ENCODE results near the gene SNX33.
"Not testable (repeated sequence)": the region's sequence is repeated elsewhere in the genome, so short reads cannot be mapped to it uniquely, and the experiment has no call there.

SNX33 gene

DNA sequence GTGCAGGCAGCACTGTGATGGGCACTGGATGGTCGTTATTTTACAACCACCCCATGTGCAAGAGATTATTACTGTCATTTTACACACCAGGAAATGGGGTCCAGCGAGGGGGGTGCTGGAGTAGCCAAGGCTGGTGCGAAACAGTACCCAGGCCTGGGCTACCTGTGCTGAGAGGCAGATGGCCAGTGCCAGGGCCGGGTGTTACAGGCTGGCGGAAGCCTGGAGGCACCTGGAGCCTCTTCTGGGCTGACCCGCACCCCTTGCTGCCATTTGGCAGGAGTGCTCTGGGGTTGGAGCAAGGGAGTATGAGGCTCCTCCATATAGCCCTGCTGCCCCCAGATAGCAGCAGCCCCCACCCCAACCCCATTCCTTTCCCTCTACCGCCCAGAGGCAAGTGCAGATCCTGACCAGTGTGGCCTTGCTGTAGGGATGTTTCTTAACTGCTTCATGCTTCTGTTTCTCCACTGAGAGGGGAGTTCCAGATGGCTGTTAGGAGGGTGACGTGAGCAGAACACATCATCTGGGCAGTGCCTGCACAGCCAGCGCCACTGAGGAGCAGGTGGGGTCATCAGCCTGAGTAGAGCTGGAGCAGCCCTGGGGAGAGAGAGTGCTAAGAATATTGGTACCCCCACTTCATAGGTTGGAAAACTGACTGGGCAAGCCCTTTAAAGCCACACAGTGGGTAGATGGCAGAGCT is 15.3 kb downstream of the SNX33 start:
- DNase-seq = no peak

DNA sequence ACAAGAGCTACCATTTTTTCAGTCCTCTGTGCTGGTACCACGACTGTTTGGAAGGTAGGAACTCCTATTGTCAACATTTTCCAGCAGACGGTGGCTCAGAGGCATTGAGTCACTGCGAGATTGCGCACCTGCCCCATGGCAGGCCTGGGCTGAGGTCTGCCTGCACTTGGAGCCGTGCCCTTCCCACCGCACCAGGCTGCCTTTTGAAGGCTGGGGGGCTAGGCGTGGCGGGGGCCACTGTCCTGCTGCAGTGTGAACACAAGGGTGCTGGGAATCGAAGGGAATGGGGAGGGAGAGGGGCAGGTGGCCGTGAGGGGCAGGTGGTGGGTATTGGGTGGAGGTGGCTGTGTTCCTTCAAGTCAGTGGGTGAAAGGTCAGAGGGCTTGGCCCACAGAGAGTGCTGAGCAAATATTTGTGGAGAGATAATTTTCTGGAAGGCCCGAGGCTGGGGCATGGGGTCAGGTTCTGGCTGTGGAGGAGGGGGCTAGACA is 16.3 kb downstream of the SNX33 start:
- no peak for DNase-seq

DNA sequence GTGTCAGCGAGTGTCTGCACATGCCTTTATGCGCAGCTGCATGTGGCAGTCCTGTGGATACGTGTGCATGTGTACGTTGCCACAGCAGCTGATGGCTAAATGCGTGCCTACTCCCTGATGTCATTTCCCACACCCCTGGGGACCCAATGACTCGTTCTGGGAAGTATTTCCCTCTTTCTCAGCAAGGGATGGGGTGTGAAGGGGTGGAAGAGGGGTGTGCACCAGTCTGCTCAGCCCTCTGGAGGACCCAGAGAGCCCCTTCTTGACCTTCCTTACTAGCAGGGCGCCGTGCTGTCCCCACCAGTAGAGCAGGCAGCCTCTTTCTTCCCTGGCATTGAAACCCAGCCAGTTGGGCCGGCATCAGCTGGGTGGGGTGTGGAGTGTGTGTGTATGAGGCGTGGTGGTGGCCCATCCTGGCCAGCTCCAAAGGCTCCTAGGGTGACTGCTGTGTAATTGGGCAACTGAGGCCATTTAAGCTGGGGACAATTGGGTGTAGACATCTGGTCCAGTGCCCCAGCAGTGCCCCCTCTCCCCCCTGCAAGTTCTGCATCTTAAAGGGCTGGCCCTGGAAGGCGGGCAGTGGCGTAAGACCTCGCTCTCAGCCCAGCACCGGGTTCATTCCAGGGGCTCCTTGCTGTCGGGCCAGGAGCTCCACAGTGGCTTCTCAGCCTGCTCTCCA is 19.2 kb downstream of the SNX33 start:
- no peak for DNase-seq

DNA sequence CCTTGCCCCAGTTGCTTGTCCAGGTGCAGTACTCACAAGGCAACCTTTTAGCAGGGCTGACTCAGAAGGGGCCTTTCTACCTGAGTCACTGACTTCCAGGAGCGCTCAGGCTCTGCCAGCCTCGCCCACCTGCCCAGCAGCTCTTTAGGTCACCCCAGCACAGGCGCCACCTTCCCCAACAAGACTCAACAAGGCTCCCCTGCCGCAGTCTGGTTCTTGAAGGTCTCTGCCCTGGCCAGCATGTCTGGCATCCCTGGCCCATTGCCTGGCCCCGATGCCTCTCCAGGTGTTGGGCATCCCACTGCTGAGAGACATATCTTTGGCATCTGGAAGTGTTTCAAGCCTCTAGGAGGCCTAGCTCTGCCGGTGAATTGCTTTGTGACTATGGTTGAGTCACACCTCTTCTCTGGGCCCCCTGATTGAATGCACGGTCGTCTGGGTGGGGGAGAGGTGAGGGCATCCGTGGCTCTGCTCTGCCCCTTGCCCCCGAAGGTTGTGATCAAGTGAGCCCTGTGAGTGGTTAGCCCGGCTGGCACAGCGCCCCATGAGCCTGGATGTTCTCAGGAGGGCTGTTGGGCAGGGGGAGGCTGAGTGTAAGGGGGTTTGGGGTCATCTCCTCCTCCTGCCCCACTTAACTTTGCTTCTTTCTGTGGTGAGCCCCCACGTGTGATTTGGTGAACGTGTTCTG is 21.6 kb downstream of the SNX33 start:
- no peak for DNase-seq

DNA sequence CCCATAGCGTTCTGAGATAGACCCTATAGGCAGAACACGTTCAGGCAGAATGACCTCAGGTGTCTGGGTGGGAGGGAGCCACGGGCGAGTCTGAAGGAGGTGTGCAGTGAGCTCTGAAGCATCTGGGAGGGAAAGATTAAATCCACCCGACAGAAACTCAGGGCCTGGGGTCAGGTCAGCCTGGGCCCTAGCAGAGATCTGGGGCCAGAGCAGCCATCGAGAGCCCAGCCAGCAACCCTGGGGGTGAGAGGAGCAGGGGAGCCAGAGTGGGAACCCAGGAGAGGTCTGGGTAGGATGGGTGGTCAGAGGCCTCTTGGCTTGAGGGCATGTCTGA is 22.1 kb downstream of the SNX33 start:
- no peak for DNase-seq

DNA sequence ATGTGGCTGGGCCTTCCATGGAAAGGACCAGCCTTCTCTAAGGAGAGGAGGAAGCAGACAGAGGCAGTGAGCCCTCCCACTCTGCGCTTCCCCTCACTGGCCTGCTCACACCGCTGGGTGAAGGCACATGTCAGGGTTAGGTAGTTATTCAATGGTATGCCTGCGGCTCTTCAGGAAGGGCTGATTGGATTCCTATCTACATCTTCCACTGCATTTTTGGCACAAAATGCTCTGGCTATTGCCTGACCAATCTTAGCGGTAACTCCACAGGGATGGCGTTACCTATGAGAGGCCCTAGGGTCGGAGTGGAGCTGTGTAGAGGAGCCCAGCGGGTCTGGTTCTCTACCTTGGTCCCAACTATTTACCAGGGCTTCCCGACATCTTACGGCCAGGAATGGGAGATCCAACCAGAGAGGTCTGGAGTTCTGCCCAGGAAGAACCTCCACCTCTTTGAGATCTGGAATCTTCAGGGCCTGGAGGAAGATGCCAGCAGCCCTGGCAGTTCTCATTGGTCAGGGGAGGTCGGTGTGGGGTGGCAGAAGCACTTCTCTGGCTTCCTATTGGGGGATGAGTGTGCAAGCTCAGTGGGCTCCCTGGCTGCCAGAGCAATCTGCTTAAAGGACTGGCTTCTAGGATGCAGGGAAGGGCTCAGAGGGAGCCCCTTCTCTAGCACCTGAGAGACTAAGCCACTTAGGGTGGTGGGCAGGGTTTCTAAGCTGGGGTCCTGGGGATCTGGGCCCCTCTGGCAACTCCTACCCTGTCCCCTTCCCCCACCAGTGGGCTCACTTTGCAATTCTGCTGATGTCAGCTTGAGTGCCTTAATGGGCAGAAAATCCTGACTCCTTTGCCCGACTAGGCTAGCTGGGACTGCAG is 24.3 kb downstream of the SNX33 start:
- no peak for DNase-seq

DNA sequence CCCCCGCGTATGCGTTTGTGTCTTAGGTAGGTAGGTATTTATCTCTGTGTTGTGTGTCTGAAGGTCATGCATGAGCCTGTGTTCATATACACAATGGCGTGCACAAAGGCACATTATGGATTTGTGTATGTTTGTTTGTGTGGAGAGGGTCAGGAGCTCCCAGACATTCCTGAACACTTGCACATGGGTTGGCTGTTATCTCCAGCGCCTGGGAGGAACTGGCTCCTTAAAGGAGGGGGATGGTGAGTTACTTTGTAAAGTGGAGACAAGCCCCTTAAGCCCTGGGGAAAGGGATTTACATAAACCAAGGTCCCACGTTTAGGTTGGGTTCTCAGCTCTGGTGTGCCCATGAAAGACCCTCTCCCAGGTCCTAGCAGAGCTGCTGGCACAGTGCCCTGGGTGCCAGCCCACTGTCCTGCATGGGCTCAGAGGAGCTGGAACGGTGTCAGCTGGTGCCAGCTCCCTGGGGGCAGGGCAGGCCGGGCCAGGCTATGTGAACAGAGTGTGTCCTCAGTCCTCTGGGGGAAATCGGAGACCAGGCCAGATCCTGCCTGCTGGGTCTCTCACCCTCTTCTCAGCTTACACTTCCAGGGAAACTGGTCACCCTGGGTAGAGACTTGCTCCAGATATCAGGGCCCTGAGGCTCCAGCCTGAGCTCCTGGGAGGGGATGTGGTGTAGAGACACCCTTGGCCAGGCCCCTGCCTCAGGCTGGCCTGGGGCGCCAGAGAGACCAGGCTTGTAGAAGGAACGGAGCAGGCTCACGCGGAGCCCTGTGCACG is 25.1 kb downstream of the SNX33 start:
- DNase-seq = no peak

DNA sequence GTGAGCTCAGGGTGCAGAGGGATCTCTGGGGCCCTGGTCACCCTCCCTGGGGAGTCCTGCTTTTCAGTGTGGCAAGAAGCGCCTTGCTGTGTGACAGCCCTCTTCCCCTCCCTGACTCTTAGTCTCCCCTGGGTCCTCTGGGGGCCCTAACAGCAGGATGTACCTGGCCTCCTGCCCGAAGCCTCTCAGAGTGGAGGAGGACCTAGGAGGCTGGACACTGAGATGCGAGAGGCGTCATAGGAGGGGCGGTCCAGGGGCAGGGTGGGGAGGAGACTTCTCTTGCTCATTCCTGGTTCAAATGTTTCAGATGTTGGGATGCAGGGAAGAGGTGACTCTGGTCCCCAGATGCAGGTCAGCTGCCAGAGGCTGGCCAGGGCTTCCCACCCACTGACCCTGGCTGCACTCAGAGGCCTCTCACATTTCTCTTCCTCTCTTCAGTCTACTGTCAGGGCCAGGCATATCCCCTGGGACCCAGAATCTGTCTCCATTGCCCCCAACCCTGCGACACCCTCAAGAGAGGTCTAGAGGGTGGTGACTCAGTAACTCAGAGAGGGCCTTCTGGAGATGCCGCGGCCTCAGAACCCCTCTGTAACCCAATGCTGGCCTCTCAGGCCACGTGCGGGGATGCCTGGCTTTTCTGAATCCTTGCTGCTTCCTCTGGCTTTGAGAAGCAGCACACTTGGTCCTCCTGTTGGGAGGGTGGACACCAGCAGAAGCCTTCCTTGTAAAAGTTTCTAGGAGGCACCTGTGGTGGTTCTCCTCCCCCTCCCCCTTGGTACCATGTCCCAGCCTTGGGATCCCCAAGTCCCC is 25.9 kb downstream of the SNX33 start:
- no peak for DNase-seq

DNA sequence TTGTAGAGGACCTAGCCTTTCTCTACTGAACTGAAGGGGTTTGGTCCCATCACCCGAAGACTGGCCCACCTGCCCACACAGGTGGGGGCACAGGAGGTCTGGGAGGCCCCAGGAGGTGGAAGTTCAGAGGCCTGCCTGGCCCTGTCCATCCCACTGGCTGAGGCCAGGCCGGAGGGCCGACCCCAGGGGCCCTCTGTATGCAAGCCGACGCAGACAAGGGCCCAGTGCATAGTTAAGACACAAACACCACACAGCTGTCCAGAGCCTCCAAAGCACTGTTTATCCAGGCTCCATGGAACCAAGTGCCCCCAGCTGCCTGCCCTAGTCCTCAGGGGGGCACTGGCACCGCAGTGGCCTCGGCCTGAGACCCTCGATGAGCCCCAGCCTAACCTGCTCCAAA is 26.7 kb downstream of the SNX33 start:
- DNase-seq = no peak

DNA sequence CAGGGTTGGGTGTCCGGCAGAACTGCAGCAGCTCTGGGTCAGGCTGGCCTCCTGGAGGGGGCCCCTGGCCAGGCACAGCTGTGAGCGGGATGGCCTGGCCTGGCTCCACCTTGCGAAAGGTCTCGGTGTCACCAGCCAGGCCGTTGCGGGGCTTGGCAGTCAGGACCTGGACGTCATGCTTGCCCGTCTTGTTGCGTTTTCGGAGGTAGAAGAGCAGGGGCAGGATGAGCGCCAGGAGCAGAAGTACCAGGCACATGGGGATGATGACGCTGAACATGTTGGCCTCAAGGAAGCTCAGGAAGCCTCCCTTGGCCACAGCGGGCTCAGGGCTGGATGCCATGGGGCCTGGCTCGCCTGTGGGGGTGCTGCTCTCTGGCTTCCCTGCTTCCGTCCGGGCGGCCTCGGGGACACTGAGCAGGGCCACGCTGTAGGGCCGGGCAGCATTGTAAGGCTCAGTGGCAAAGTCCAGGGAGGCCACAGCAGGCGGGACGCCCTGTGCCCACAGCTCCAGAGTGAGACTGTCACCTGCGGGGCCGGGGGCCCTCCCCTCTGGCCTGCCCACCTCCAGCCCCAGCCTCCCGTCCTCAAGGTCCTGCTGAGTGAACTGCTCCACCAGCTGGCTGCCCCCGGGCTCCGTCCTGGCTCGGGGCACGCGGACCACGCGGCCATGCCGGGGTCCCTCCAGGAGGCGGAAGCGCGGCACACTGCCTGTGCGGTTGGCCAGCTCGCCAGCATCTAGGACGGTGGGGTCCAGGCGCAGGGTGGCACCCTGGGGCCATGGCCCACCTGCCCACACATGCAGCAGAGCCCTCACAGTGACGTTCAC is 28.1 kb downstream of the SNX33 start:
- DNase-seq = no peak

DNA sequence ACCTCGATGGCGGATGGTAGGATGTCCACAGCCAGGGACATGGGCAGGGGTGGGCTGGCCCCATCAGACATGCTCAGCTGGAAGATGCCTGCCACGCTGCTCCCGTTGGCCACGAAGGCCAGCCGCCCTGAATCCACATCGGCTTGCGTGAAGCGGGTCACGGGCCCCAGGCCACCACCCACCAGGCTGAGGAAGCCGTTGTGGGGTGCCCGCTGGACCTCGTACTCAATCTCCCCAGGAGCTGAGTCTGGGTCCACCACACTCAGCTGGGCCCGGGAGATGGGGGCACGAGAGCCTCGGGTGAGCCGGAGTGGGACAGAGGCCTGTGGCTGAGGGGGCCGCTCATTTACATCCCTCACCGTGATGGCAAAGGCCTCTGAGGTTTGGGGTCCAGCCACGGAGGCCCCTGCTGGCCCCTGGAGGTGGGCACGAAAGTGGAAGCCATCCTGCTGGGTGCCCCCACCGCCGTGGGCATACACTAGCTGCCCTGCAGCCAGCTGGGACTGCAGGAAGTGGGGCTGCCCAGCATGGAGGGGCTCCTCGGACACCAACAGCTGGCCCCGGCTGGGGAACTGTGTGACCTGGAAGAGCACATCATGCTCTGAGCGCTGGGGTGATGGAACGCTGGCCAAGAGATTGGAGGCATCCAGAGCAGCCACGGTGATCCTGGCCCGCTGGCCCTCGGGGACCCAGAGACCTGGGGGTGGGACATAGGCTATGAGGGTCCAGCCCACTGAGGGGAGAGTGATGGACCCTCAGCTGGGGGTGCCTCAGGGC is 29.2 kb downstream of the SNX33 start:
- no peak for DNase-seq

DNA sequence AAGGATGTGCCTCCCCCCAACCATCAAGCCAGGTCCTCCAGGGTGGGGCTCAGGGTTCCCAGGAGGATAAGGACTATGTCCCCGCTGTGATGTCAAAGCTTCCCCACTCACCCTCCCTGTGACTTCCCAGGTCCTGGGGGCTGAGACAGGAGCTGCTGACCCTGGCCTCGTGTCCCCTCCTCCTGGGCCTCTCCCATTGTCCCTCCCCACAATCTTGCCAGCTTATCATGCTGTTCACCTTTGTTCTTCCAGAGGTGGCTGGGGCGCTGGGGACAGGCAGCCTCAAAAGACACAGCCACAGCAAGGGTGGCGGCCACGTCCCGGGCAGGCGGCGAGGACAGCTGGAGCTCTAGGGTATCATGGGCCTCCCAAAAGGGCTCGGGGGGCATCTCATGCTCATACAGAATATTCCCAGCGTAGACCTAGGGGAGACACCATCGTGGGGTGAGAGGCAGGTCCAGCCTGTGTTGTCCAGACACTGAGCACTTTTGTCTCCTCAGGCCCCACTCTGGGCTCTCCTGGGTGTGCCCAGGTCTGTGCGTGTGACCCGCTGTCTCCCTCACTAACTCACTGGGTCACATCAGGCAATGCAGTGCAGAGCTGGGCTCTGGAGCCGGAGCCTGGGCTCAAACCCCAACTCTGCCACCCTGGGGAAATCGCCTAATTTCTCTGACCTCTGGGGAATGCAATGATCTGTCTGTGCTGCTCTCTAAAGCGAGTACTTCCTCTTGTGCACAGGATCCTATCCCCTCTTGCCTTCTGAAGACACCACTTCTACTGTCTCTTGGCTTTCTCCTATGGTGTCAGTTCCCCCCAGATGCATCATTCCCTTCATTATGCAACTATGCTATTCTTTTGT is 30.0 kb downstream of the SNX33 start:
- no peak for DNase-seq

DNA sequence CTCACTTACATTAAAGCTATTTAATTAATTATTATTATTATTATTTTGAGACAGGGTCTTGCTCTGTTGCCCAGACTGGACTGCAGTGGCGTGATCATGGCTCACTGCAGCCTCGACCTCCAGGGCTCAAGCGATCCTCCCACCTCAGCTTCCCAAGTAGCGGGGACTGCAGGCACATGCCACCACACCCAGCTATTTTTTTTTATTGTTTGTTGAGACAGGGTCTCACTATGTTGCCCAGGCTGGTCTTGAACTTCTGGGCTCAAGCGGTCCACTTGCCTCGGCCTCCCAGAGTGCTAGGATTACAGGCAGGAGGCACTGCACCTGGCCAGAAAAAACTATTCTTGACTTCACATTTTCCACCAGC is 30.6 kb downstream of the SNX33 start:
- DNase-seq = not testable (repeated sequence)

DNA sequence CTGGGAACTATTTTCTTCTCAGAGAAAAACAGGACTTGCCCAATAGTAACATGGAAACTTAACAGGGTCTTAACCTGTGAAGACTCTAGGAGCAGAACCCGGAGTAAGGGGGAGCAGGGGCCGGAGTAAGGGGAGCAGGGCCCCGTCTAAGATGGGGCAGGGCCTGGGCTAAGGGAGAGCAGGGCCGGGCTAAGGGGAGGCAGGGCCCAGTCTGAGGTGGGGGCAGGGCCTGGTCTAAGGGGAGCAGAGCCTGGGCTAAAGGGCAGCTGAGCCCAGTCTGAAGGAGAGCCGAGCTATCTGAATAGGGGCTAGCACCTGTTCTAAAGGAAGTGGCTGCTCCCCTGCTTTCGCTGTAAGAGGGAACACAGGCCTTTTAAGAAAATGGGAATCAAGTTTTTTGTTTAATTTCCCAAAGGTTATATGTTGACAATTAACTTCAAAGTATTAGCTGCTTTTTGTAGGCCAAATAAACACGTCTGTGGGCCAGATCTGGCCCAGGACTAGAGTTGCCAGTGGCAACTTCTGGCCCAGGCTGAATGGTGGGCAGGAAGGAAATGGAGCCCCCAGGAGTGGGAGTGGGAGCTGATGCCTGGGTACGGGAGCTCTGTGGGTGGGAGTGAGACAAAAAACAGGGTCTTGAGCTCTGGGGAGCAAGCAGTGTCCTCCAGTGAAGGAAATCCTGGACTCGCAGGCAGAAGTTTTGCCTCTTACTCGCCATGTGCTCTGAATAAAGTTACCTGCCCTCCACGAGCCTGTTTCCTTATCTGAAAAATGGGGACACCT is 32.5 kb downstream of the SNX33 start:
- DNase-seq = no peak

DNA sequence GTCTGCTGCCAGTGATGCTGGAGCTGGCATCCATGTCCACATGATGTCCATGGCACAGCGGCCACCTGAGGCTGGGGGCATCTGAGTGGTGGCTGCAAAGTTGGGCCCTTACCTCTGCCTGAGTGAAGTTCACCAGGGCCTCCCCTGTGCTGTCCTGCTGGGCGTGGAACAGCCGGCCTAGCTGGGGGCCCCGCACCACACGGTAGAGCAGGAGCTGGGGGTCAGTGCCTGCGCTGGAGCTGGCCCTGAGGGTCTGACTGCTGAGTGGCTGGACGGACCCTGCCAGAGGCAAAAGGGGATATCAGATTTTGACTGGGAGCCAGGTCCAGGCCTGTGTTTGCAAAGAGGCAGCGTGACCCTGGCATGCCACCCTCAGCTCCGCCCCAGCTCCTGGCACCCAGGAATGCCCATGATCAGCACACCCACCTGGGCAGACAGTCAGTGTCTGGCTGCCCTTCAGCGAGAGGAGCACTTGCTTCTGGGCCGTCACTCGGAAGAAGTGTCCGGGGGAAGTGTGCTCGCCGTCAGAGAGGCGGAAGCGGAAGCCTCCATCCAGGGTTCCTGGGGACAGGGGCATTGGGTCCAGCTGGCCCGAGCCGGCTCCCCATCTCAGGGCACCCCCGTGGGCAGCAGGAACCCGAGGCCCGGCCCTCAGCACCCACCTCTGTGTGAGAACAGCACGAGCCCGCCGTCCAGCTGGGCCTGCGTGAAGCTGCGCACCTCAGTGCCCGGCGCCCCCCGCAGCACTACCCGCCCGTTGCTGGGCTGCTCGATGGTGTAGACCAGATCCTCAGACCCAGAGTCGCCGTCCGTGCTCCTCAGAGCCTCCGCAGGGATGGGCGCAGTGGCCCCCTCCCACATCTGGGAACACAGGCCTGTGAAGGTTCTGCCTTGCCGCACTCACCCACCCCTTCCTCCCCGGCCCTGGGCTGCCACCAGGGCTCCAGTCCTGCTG is 34.7 kb downstream of the SNX33 start:
- DNase-seq = no peak

DNA sequence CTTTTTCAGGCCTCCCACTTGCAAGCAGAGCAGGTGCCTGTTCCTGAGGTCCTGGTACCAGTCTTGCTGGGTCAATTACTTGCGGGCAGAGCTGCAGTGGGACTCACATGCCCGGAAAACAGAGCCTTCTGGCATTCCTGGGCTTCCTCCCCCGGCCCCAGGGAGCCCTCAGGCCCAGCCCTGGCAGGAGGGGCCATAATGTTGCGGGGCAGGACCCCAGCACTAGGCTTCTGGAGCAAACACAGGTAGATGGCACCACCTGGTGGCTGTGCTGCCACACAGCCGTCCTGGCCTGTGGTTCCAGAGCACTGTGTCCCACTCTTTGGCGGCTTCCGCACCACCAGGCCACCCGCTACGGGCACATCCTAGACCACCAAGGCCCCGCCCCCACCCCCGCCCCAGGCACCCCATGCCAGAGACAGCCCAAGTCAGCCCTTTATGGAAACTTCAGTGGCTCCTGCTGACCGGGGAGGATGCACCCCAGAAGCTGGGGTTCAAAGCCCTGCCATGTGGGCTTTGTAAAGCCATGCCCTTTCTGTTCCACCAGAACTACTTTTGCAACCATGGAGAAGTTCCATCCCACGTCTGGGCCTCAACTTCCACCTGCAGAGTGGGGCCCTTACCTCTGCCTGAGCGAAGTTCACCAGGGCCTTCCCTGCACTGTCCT is 36.1 kb downstream of the SNX33 start:
- peak; percentile 65 for DNase-seq

Data from CD4-positive, alpha-beta T cell treated with Interleukin-15 for 1 hour (primary cell).